ENCODE measurements around the gene TDRD6.
"Not testable (repeated sequence)": the region's sequence is repeated elsewhere in the genome, so short reads cannot be mapped to it uniquely, and the experiment has no call there.

Gene TDRD6, protein sequence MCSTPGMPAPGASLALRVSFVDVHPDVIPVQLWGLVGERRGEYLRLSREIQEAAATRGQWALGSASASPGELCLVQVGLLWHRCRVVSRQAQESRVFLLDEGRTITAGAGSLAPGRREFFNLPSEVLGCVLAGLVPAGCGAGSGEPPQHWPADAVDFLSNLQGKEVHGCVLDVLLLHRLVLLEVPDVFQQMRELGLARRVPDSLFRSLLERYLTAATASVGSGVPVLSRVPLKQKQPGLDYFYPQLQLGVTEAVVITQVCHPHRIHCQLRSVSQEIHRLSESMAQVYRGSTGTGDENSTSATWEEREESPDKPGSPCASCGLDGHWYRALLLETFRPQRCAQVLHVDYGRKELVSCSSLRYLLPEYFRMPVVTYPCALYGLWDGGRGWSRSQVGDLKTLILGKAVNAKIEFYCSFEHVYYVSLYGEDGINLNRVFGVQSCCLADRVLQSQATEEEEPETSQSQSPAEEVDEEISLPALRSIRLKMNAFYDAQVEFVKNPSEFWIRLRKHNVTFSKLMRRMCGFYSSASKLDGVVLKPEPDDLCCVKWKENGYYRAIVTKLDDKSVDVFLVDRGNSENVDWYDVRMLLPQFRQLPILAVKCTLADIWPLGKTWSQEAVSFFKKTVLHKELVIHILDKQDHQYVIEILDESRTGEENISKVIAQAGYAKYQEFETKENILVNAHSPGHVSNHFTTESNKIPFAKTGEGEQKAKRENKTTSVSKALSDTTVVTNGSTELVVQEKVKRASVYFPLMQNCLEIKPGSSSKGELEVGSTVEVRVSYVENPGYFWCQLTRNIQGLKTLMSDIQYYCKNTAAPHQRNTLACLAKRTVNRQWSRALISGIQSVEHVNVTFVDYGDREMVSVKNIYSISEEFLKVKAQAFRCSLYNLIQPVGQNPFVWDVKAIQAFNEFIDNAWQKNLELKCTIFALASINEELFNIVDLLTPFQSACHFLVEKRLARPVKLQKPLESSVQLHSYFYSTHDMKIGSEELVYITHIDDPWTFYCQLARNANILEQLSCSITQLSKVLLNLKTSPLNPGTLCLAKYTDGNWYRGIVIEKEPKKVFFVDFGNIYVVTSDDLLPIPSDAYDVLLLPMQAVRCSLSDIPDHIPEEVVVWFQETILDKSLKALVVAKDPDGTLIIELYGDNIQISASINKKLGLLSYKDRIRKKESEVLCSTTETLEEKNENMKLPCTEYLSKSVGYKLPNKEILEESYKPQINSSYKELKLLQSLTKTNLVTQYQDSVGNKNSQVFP (N-terminal part only)

GRCh38 chr6:46687619-46688097, at the start of gene TDRD6:
TDRD6 (plus strand) TSS chr6:46687885; CDS start chr6:46688129, 244 bp downstream.
- no peak for DNase-seq

DNA sequence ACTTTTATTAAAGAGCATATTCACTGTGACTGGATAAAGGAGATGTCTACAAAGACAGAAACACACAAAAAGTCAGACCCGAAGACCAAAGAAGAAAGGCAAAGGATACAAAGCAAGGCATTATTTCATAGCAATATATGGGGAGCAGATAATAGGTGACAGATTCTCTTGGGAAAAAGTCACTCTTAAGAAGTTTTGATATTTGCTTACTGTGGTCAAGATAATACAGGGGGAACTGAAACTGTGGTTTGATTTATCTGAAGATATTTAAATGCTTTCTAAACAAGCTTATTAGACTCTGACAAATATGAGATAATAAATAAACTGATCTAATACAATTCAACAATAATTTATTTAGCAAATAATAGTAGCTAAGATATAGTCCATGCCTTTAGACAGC, 49.8 kb upstream of the TDRD6 start:
- DNase-seq, result no peak

- no peak for DNase-seq
These were observed 49.0 kb upstream of the TDRD6 start for GRCh38 chr6:46638650-46639049.

DNA sequence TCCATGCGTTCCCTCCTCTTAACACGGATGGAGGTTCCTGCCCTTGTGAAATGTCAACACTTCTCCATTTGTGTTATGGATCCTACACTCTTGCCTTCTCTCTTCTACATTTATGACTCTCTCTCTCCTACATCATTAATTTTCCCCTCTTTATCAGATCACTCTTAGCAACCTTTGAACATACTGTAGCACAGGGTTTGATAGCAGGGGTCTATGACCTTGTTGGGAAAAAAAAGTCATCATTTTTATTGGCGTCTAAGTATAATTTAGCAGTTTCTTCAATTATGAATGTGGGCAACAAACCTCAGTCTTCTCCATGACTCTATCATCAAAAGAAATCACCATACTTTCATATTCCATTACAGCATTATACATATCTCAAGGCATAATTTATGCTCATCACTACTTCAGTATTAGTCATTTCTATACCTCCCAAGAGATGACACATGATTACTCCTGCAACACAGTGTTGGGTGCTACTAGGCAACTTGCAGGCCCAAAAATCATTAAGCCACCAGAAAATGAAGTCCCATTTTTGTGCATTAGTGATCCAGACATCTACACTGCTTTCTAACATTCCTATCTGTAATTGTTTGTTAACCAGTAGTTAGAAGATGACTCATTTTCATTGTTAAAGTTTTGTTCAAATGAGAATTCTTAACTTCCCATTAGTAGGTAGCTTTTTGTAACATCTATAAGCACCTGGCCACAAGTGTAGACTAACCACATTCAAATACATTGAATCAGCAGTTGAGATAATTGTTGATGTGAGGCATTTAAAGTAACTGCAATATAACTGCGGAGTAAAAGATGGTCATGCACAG, 44.5 kb upstream of the TDRD6 start:
- no peak for DNase-seq

GRCh38 chr6:46645265-46645664, 42.4 kb upstream of the TDRD6 start:
- no peak for DNase-seq

- DNase-seq, result not testable (repeated sequence)
These were observed 39.6 kb upstream of the TDRD6 start for GRCh38 chr6:46648108-46648507.

DNA sequence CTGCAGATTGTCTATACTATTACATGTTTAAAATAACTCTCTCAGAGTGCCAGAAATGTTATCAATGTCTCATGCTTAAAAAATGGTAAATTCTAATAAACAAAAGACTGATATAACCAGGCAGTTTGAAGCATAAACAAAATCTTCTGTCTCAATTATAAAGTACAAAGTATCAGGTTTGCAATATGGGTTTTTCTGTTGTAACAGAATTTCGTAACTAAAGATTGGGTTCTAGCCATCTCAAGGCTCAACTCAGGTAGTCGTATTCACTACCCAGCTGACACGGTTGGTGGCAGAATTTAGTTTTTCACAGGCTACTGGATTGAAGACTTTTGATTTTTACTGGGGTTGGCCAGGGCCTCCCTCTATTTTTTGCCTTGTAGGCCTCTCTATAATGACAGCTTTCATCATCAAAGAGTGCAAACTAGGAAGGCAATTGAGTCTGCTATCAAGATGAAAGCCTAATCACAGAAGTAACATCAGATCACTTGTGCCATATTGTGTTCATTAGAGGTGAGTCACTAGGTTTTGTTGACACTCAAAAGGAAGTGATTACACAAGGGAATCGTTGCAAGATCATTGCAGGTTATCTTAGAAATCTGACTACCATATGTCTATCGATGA, 38.7 kb upstream of the TDRD6 start:
- DNase-seq, result no peak

GRCh38 chr6:46651006-46651405, 36.7 kb upstream of the TDRD6 start:
- no peak for DNase-seq

GRCh38 chr6:46651816-46652215, 35.9 kb upstream of the TDRD6 start:
- DNase-seq, result no peak

- DNase-seq, result no peak
These were observed 35.5 kb upstream of the TDRD6 start for GRCh38 chr6:46652232-46652602.

DNA sequence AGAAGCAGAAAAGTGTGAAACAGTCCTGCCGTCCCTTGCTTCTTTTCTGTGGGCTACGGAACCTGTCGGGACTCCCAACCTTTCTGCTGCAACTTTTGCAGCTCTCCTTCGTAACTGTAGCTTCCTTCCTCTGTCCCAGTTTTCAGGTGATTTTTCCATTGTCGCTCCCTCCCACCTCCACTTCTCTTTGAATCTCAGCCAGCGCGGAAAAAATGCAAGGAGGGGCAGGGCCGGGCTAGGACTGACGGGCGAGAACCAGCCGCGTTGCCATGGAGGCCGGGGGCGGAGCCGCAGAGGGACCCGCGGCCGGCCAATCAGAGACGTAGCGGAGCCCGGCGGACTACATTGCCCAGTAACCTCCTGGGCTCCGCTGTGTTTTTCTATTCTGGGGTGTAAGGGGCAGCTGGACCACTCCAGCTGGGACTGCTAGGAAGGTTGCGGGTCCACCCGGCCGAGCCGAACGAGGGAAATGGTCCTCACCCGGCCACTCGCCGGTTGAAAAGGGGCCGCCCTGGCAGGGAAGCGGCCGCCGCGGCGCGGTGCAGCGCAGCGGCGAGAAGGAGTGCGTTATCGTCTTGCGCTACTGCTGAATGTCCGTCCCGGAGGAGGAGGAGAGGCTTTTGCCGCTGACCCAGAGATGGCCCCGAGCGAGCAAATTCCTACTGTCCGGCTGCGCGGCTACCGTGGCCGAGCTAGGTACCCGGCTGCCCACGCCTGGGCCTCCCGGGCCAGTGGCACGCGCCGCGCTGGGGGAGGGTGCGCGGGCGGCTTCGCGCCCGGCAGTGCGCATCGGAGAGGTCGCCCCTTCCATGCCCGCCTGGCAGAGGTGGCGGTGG, 34.9 kb upstream of the TDRD6 start, which contains the start of the genes CYP39A1 and SLC25A27:
TSS of gene CYP39A1 (minus strand) at position 216 of the 836 bp plus-strand sequence. CDS start 236 bp downstream, outside the sequence.
TSS of gene SLC25A27 (plus strand) at position 373 of the 836 bp plus-strand sequence. CDS start at position 591, 218 bp downstream.
- peak; percentile 70 for DNase-seq

DNA sequence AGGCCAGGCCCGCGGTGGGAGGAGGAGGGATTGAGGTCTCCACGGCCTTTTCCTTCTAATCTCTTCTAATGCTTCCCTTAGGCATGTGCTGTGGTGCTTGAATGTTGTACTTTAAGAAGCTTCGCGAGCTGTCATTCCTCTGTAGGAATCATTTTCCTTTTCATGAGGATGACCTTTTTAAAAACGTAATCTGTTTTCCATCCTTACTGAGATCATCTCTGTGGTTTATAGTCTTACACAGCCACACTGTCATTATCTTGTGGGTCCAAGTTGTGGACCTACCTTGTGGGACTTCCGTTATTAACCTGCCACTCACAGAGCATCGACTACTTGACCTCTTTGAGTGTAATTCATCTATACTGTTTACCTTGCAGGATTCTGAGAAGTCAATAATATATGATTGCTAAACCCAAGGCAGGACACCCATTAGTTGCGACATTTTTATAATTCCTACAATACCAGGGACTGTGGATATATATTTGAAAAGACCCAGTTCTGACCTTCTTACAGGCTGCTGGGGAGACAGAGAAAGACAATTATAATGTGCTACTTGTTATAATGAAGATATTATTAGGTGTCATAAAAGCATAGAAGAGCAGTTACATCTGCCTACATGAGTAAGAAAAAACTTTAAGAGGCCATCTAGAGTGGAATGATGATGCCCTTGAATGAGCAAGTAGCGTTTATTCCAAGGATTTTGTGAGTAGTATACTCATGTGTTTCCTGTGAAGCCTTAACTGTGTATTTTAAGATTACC, 34.1 kb upstream of the TDRD6 start:
- no peak for DNase-seq

GRCh38 chr6:46655803-46656202, 31.9 kb upstream of the TDRD6 start:
- DNase-seq, result no peak

- no peak for DNase-seq
These were observed 30.0 kb upstream of the TDRD6 start for GRCh38 chr6:46657642-46658041.

GRCh38 chr6:46661483-46661882, 26.2 kb upstream of the TDRD6 start:
- DNase-seq, result no peak

DNA sequence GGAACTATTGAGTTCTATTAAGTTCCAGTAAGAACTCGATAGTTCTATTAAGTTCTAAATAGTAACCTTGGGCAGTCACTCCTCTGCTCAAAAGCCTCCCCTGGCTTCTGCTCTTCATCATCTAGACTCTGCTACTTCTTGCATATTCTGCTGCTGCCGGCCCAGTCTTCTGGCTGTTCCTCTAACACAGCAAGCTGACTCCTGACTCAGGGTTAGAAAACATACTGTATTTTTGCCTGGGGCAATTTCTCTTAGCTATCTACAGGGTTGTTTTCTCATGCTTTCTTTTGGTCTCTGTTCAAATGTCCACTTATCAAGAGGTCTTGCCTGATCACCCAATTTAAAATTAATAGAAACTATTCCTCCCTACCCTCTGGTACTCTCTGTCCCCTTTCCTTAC, 20.3 kb upstream of the TDRD6 start:
- DNase-seq, result no peak

DNA sequence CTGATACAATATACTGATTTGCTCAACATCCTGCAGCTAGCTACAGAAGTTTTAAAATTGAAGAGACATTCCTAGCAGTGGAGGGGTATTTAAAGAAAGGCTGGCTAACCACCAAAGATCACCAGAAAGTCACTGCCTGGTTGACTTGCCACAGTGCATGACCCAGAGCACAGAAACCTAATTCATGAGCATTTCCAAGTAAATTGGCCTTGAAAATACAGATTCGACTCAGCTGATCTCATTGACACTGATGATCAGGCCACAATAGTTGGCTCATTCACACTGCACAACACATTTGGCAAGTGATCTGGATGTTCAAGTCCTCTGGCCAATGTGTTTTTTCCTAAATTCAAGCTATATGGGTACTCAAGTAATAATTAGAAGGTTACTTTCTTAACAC, 13.3 kb upstream of the TDRD6 start:
- DNase-seq, result no peak

GRCh38 chr6:46676604-46677313, 10.9 kb upstream of the TDRD6 start:
- DNase-seq, result no peak

- DNase-seq, result no peak
These were observed 10.4 kb upstream of the TDRD6 start for GRCh38 chr6:46677314-46677654.

All from amniotic stem cell (primary cell).